Colonic mucosa (tissue), 4 donors: ENCODE data around the gene FOSL1. TPM values are rescaled to one million over a fixed set of nuclear protein-coding genes. Genes with fewer than 3 reads are reported as not detected.

Source experiments
- DNase-seq: peaks from one replicate; pipeline ENCODE4 v3.0.0-alpha.2; 2020
- H3K27ac ChIP-seq: fragments of 200-600 bp; one replicate; pipeline ENCODE4 v1.8.0; 2021
- H3K27me3 ChIP-seq: fragments of 200-600 bp; one replicate; pipeline ENCODE4 v1.8.0; 2021
- H3K36me3 ChIP-seq: fragments of 200-600 bp; one replicate; pipeline ENCODE4 v1.8.0; 2021
- H3K4me1 ChIP-seq: fragments of 200-600 bp; one replicate; pipeline ENCODE4 v1.8.0; 2021; ENCODE audit warnings: mild to moderate bottlenecking
- H3K4me3 ChIP-seq: fragments of 200-600 bp; one replicate; pipeline ENCODE4 v1.8.0; 2021
- H3K9ac ChIP-seq, 2 donors: one replicate each; pipeline ENCODE4 v1.7.0; 2013; ENCODE audit warnings: control low read depth in 2 of 2, low read depth in 2 of 2, low read length in 2 of 2
- H3K9me3 ChIP-seq: fragments of 200-600 bp; one replicate; pipeline ENCODE4 v1.8.0; 2021
- intact Hi-C: fragments of 100-400 bp; cut with DNase I; formaldehyde crosslinking; loops from one replicate; pipeline ENCODE4 v1.14.1; 2022
- total RNA-seq, 2 donors: library from RNA; stranded (reverse); fragmentation: NEBNext Ultra II Directional in 1 of 2; extraction: Animal tissue kit (Norgen Biotek cat#: 25700) in 1 of 2; gene quantifications; one replicate each; pipeline ENCODE4 v1.2.1, GENCODE V29; 2021
- TF ChIP-seq, protein P1 (sequence below): fragments of 200-600 bp; IDR thresholded peaks from one replicate; pipeline ENCODE4 v1.8.0; 2022; ENCODE audit warnings: antibody characterized with exemption, mild to moderate bottlenecking
- donor health status: healthy.
- donor health status: DM: no; HTN: no; CAD: no.
- donor health status: DM: no; HTN: no; CAD: no.

Gene FOSL1
- total RNA-seq, 2 donors from 2014 or later, result 0.84 to 4.2 TPM

DNA sequence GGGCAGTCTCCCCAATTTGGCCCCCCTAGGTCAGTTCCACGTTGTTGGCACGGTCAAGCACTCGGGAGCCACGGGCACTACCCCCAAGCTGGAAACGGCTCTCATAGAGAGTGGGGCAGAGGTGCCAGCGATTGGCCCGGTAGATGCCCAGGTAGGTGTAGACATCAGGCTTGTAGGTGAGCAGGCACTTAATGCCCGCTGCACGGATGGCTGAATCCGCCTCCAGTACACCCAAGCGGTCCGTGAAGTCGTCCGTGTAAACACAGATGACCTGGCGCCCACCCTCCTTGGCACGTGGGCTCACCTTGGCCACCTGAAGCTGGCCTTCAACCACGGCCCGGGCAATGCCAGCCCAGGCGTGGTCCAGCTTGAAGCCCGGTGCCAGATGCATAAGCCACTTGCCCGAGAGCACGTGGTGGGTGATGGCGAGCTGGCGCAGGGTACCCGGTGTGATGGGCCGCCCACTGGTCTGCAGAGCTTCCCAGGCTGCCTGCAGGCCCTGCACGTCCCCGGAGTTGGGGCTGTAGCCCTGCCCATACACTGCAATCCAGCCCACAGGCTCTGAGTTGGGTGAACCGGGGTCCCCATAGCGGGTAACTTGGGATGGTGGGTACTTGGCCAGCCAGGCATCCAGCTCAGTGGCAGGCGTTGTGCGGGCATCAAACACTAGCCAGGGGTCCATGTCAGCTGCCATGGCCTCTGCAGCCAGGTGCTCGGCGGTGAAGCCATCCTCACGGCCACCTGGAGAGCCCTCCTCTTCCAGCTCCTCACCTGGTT, 17.4 kb upstream of the FOSL1 start:
- TF ChIP-seq, protein P1, sequence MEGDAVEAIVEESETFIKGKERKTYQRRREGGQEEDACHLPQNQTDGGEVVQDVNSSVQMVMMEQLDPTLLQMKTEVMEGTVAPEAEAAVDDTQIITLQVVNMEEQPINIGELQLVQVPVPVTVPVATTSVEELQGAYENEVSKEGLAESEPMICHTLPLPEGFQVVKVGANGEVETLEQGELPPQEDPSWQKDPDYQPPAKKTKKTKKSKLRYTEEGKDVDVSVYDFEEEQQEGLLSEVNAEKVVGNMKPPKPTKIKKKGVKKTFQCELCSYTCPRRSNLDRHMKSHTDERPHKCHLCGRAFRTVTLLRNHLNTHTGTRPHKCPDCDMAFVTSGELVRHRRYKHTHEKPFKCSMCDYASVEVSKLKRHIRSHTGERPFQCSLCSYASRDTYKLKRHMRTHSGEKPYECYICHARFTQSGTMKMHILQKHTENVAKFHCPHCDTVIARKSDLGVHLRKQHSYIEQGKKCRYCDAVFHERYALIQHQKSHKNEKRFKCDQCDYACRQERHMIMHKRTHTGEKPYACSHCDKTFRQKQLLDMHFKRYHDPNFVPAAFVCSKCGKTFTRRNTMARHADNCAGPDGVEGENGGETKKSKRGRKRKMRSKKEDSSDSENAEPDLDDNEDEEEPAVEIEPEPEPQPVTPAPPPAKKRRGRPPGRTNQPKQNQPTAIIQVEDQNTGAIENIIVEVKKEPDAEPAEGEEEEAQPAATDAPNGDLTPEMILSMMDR, result no peak

DNA sequence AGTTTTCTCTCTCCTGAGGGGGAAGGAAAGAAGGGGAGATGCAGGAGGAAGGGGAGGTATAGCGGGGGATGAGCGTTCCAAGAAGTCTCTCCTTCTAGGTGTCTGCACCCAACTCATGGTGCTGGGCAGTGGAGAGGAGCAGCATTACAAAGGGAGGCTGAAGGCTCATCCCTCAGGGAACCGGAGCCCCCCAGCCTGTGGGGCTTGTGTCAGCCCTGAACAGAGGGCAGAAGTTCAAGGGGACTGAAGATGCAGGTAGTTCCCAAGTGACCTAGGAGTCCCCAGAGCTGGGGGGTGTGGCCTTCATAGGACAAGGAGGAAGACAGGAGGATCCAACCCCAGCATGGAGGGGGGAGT, 16.9 kb upstream of the FOSL1 start:
- Histone ChIP-seq H3K9ac (no peak overlapping the region), H3K36me3 (no peaks in the 10 kb centered on the region), H3K9me3 (no peaks in the 10 kb centered on the region), H3K4me3 (no peak overlapping the region), H3K27me3 (no peaks in the 10 kb centered on the region), H3K27ac (peak overlapping the region; percentile 54), H3K4me1 (peaks cover 27% of the 10 kb centered on the region)
- DNase-seq, result no peak
- TF ChIP-seq, protein P1, result no peak
- intact Hi-C loops, result no loop called here

More for the DNA sequence above, 17.4 kb upstream of the FOSL1 start:
- H3K9me3 ChIP-seq, result no peaks in the 10 kb centered on the region
- H3K27me3 ChIP-seq, result no peaks in the 10 kb centered on the region
- peak overlapping the region; percentile 83 for H3K27ac ChIP-seq
- H3K4me3 ChIP-seq, result peak overlapping the region; percentile 70
- H3K36me3 ChIP-seq, result no peaks in the 10 kb centered on the region
- intact Hi-C loops, result no loop called here
- DNase-seq, result no peak
- peak overlapping the region; percentile 66 to 94 for H3K9ac ChIP-seq
- H3K4me1 ChIP-seq, result peaks cover 26% of the 10 kb centered on the region

DNA sequence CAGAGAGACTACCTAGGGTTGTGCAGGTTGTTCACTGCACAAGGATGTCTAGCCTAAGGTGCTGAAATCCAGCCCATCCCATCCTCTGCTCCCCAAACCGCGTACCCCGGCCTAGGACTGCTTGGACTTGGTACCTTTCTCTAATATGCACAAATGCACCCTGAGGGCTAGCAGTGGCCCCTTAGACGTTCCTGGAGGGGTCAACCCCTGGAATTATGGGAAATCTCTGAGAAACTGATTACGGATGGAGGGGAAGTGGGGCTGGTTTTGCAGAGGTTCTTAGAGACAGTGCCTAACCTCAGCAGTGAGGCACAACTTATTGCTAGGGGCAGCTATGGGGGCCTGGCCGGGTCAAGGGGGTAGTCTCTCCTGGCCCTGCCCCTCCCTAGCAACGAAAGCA, 16.2 kb upstream of the FOSL1 start:
- Histone ChIP-seq H3K36me3 (no peaks in the 10 kb centered on the region), H3K27me3 (no peaks in the 10 kb centered on the region), H3K9ac (peak overlapping the region in 1 of 2 donors; percentile 46), H3K4me3 (no peak overlapping the region), H3K4me1 (peaks cover 34% of the 10 kb centered on the region), H3K9me3 (no peaks in the 10 kb centered on the region), H3K27ac (peak overlapping the region; percentile 54)
- TF ChIP-seq, protein P1, result no peak
- intact Hi-C loops, result no loop called here
- DNase-seq, result no peak

- peak overlapping the region in 1 of 2 donors; percentile 26 for H3K9ac ChIP-seq
- H3K4me3 ChIP-seq, result no peak overlapping the region
- no peaks in the 10 kb centered on the region for H3K27me3 ChIP-seq
- DNase-seq, result peak; percentile 60
- no peaks in the 10 kb centered on the region for H3K9me3 ChIP-seq
- intact Hi-C loops, result no loop called here
- peak overlapping the region; percentile 54 for H3K27ac ChIP-seq
- peaks cover 32% of the 10 kb centered on the region for H3K4me1 ChIP-seq
- TF ChIP-seq, protein P1, result no peak
- H3K36me3 ChIP-seq, result no peaks in the 10 kb centered on the region
Measured at GRCh38 chr11:65915821-65916251, 15.6 kb upstream of the FOSL1 start.

DNA sequence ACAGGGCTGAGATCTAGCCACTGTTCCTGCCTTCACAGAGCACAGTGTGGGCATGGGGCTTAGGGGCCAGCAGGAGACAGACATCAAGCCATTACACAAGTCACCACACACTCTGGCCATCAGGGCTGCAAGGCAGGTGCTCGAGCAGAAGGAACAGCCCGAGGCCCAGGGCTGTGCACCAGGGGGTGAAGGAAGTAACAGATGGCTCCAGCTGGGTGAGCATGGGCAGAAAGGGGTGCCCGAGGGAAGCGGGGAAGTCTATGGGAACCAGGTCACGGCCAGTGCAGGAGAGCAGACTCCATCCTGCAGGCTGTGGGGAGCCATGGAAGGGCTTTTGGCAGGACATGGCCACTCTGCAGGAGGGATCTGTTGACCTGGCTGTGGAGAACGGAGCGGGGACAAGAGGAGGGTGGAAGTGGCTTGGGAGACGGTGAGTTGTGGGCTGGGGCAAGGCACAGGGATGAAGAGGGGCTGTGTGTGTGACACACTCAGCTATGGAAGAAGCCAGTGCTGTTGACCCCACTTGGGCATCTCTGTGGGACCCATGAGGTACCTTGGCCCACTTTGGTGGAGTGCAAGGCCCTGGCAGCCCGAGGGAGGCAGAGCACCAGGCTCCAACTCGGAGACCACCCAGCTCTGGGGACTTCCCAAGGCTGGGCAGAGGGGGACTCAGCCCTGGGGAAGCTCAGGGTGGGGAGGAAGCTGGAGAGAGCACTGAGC, 15.1 kb upstream of the FOSL1 start:
- Histone ChIP-seq H3K4me3 (no peak overlapping the region), H3K9ac (peak overlapping the region in 1 of 2 donors; percentile 26), H3K27me3 (no peaks in the 10 kb centered on the region), H3K27ac (peak overlapping the region; percentile 54), H3K36me3 (no peaks in the 10 kb centered on the region), H3K4me1 (peaks cover 26% of the 10 kb centered on the region), H3K9me3 (no peaks in the 10 kb centered on the region)
- intact Hi-C loops, result no loop called here
- no peak for DNase-seq
- TF ChIP-seq, protein P1, result no peak
